ENCODE results near the gene SPATA4. TPM values are rescaled to one million over a fixed set of nuclear protein-coding genes. Genes with fewer than 3 reads are reported as not detected.

Gene SPATA4
- total and polyA plus RNA-seq, 10 of the 15 experiments (the other 5 are each of a cell fraction or from before 2014, with no cell fraction given), result not detected

DNA sequence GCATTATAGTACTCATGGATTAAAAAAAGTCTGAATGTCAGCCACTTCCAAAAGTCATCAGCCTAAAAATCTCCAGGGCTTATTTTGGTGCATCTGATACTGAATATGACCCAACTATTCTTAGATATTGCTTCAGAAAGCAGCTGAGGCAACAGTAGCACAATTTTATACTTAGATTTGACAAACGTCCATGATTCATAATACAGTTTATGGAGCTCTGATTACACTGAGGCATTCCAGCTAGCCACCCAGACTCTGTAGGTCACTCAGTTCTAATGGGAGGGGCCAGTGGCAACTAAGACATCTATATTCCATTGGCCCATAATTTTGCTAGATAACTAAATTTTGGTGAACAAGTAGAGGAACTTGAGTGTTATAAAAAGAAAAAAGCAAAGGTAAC lies 10.3 kb downstream of the SPATA4 start:
- Histone ChIP-seq H3K9me3 (replicated peaks; ENCODE audit: control insufficient read depth, insufficient read depth, low read length) (no peaks in the 10 kb centered on the region), H3K4me2 (ENCODE audit: control insufficient read depth, insufficient read depth) (no peak overlapping the region), H3K9ac (ENCODE audit: control insufficient read depth, insufficient read depth, low read length) (no peak overlapping the region), H3K79me2 (ENCODE audit: control insufficient read depth, insufficient read depth, low read length) (no peaks in the 10 kb centered on the region), H3K27ac (ENCODE audit: control insufficient read depth, insufficient read depth) (no peak overlapping the region), H3K4me1 (ENCODE audit: control insufficient read depth, insufficient read depth, low read length) (no peaks in the 10 kb centered on the region), H3K4me3 (no peak overlapping the region), H2AFZ (ENCODE audit: control insufficient read depth, low read depth, low read length) (no peak overlapping the region), H4K20me1 (ENCODE audit: control insufficient read depth, insufficient read depth) (no peaks in the 10 kb centered on the region), H3K36me3 (ENCODE audit: control insufficient read depth in 2 of 2, insufficient read depth in 2 of 2, low read length in 1 of 2) (no peaks in the 10 kb centered on the region), H3K27me3 (replicated peaks in 1 of 2; ENCODE audit: control insufficient read depth in 2 of 2, insufficient read depth in 2 of 2, low read length in 1 of 2) (no peaks in the 10 kb centered on the region)
- TF ChIP-seq RELA (IDR thresholded peaks at IDR 0.05; ENCODE audit: borderline replicate concordance, partially characterized antibody), result no peak
- no peak for TF ChIP-seq ZSCAN29 (IDR thresholded peaks at IDR 0.05)
- TF ChIP-seq CHD4 (IDR thresholded peaks at IDR 0.05), result no peak
- TF ChIP-seq STAT3 (IDR thresholded peaks at IDR 0.05; ENCODE audit: low read depth, low read length), result no peak
- no peak for TF ChIP-seq IRF4 (IDR thresholded peaks at IDR 0.05; ENCODE audit: low read depth, low read length)
- TF ChIP-seq ZZZ3 (IDR thresholded peaks at IDR 0.05; ENCODE audit: control insufficient read depth, insufficient read length, low read depth), result no peak
- TF ChIP-seq CREM (IDR thresholded peaks at IDR 0.05; ENCODE audit: low read depth), result no peak
- TF ChIP-seq BMI1 (IDR thresholded peaks at IDR 0.05; ENCODE audit: borderline replicate concordance), result no peak
- no peak for TF ChIP-seq SRF (IDR thresholded peaks at IDR 0.05; ENCODE audit: low read depth in 2 of 2, low read length in 2 of 2)
- WGBS (ENCODE audit: insufficient coverage, insufficient replicate concordance, low lambda C conversion rate, missing lambda C conversion rate), result 0% methylated on average over 1 of the region's 1 CpG
- DNase-seq (ENCODE audit: low read depth, low spot score) (no peak), ATAC-seq (no peak), FAIRE-seq (no peak)
- ChIA-PET CTCF (no interaction called here), POLR2A (no interaction called here), RAD21 (ENCODE audit: unreplicated experiment) (no interaction called here), SMC1A (ENCODE audit: uncharacterized antibody, unreplicated experiment) (interaction anchor here (0.6 kb wide), 1 partner anchor 557 kb away, joined by 3 read pairs; no protein-coding TSS in a partner anchor)
- in situ Hi-C loops (cut with MboI) (no loop called here), intact Hi-C loops (cut with micrococcal nuclease; ENCODE audit: unreplicated experiment) (no loop called here)
- BruUV-seq (replicated peaks), result no TSS peak

DNA sequence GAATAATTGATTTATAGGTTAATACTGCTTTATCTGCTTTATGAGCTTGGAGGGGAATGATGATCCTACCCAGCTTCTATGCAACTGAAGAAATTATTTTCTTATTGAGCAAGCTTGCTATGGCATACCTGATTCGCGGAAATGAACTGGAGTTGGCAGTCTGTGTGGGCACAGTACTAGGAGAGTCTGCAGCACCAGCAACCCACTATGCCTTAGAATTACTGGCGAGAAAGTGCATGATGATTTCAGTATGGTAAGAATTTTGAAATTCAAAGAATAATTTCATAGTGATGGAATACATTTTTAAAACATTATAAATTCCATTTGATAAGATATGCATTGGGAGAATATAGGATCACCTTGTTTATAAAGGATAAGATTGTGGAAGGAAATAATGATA lies 32.3 kb downstream of the SPATA4 start:
- ATAC-seq (no peak), FAIRE-seq (no peak), DNase-seq (ENCODE audit: low read depth, low spot score) (no peak)
- ChIA-PET POLR2A (no interaction called here), SMC1A (ENCODE audit: uncharacterized antibody, unreplicated experiment) (interaction anchor here (0.7 kb wide), 1 partner anchor 25 kb away, joined by 3 read pairs; no protein-coding TSS in a partner anchor), RAD21 (ENCODE audit: unreplicated experiment) (no interaction called here), CTCF (no interaction called here)
- H3K27ac ChIP-seq (ENCODE audit: control insufficient read depth, insufficient read depth), result no peak overlapping the region
- no peaks in the 10 kb centered on the region for H3K27me3 ChIP-seq (replicated peaks in 1 of 2; ENCODE audit: control insufficient read depth in 2 of 2, insufficient read depth in 2 of 2, low read length in 1 of 2)
- no peak overlapping the region for H3K4me3 ChIP-seq
- H3K4me1 ChIP-seq (ENCODE audit: control insufficient read depth, insufficient read depth, low read length), result no peaks in the 10 kb centered on the region
- in situ Hi-C loops (cut with MboI), result no loop called here
- no peaks in the 10 kb centered on the region for H4K20me1 ChIP-seq (ENCODE audit: control insufficient read depth, insufficient read depth)
- no peak overlapping the region for H3K4me2 ChIP-seq (ENCODE audit: control insufficient read depth, insufficient read depth)
- WGBS (ENCODE audit: insufficient coverage, insufficient replicate concordance, low lambda C conversion rate, missing lambda C conversion rate), result 74% methylated on average over 3 of the region's 3 CpGs
- H3K79me2 ChIP-seq (ENCODE audit: control insufficient read depth, insufficient read depth, low read length), result no peaks in the 10 kb centered on the region
- H2AFZ ChIP-seq (ENCODE audit: control insufficient read depth, low read depth, low read length), result no peak overlapping the region
- H3K9me3 ChIP-seq (replicated peaks; ENCODE audit: control insufficient read depth, insufficient read depth, low read length), result no peaks in the 10 kb centered on the region
- no peaks in the 10 kb centered on the region for H3K36me3 ChIP-seq (ENCODE audit: control insufficient read depth in 2 of 2, insufficient read depth in 2 of 2, low read length in 1 of 2)
- no TSS peak for BruUV-seq (replicated peaks)
- intact Hi-C loops (cut with micrococcal nuclease; ENCODE audit: unreplicated experiment), result no loop called here
- no peak overlapping the region for H3K9ac ChIP-seq (ENCODE audit: control insufficient read depth, insufficient read depth, low read length)
- TF ChIP-seq BACH1 (IDR thresholded peaks at IDR 0.05; ENCODE audit: borderline replicate concordance) (no peak), JUNB (IDR thresholded peaks at IDR 0.05) (no peak), ZNF384 (IDR thresholded peaks at IDR 0.05; ENCODE audit: borderline replicate concordance, low read depth, low read length) (no peak), GABPA (IDR thresholded peaks at IDR 0.05; ENCODE audit: low read depth) (no peak), FOXK2 (IDR thresholded peaks at IDR 0.05) (no peak), CREB1 (IDR thresholded peaks at IDR 0.05; ENCODE audit: low read depth) (no peak), IRF4 (IDR thresholded peaks at IDR 0.05; ENCODE audit: low read depth, low read length) (no peak)
- TF ChIP-seq, protein P1, sequence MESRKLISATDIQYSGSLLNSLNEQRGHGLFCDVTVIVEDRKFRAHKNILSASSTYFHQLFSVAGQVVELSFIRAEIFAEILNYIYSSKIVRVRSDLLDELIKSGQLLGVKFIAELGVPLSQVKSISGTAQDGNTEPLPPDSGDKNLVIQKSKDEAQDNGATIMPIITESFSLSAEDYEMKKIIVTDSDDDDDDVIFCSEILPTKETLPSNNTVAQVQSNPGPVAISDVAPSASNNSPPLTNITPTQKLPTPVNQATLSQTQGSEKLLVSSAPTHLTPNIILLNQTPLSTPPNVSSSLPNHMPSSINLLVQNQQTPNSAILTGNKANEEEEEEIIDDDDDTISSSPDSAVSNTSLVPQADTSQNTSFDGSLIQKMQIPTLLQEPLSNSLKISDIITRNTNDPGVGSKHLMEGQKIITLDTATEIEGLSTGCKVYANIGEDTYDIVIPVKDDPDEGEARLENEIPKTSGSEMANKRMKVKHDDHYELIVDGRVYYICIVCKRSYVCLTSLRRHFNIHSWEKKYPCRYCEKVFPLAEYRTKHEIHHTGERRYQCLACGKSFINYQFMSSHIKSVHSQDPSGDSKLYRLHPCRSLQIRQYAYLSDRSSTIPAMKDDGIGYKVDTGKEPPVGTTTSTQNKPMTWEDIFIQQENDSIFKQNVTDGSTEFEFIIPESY (IDR thresholded peaks at IDR 0.05), result no peak
- TF ChIP-seq, protein P2, sequence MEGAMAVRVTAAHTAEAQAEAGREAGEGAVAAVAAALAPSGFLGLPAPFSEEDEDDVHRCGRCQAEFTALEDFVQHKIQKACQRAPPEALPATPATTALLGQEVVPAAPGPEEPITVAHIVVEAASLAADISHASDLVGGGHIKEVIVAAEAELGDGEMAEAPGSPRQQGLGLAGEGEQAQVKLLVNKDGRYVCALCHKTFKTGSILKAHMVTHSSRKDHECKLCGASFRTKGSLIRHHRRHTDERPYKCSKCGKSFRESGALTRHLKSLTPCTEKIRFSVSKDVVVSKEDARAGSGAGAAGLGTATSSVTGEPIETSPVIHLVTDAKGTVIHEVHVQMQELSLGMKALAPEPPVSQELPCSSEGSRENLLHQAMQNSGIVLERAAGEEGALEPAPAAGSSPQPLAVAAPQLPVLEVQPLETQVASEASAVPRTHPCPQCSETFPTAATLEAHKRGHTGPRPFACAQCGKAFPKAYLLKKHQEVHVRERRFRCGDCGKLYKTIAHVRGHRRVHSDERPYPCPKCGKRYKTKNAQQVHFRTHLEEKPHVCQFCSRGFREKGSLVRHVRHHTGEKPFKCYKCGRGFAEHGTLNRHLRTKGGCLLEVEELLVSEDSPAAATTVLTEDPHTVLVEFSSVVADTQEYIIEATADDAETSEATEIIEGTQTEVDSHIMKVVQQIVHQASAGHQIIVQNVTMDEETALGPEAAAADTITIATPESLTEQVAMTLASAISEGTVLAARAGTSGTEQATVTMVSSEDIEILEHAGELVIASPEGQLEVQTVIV (IDR thresholded peaks at IDR 0.05; ENCODE audit: borderline replicate concordance, partially characterized antibody), result no peak
